A549 (cell line): ENCODE results near the gene GOLGA7B. TPM values are rescaled to one million over a fixed set of nuclear protein-coding genes. Genes with fewer than 3 reads are reported as not detected.

Experiments used
- ATAC-seq, 2 experiments: fragments of 200-7000 bp in 1 of 2; fragments of >200 bp in 1 of 2; cut with Nextera tagmentation in 1 of 2; cut with Tn5 transposase in 1 of 2; 3 replicates each; pipeline versions ENCODE4 v1.8.0 to v1.9.1; 2018 to 2020; ENCODE audit warnings: mild to moderate bottlenecking in 1 of 2, moderate library complexity in 1 of 2
- CTCF ChIA-PET: fragments of 300-600 bp; sonication (Branson Sonifier 250); formaldehyde crosslinking; extraction: SDS; loops from one replicate; lab custom pipeline; 2021; ENCODE audit warnings: antibody characterized with exemption, inconsistent platforms; lab: Yijun Ruan, JAX
- POLR2A ChIA-PET: fragments of 350-600 bp; formaldehyde crosslinking; extraction: SDS; loops from one replicate; lab custom pipeline; 2021; ENCODE audit warnings: antibody characterized with exemption, inconsistent platforms; lab: Yijun Ruan, JAX
- DNase-seq, 2 experiments: peaks; one replicate each; pipeline versions ENCODE4 v3.0.0 to v3.0.0-alpha.2; 2011 to 2016; ENCODE audit warnings: low read depth in 1 of 2, low spot score in 1 of 2
- FAIRE-seq: peaks from 2 replicates; lab custom pipeline; 2011; peaks lifted over from hg19 to GRCh38; lab: Jason Lieb, UNC
- H3K27ac ChIP-seq, 2 experiments: fragments of >200 bp; sonication (Bioruptor Twin); formaldehyde crosslinking; 3 replicates each; pipeline ENCODE4 v1.5.1; 2016 to 2017
- H3K4me1 ChIP-seq: fragments of >200 bp; sonication (Bioruptor Twin); formaldehyde crosslinking; 3 replicates; pipeline ENCODE4 v1.6.1; 2016
- H3K4me2 ChIP-seq: fragments of >200 bp; sonication (Bioruptor Twin); formaldehyde crosslinking; 3 replicates; pipeline ENCODE4 v1.6.1; 2016
- H3K4me3 ChIP-seq: fragments of >200 bp; sonication (Bioruptor Twin); formaldehyde crosslinking; 3 replicates; pipeline ENCODE4 v1.5.1; 2016
- H3K9me3 ChIP-seq: fragments of >200 bp; sonication (Bioruptor Twin); formaldehyde crosslinking; 3 replicates; pipeline ENCODE4 v1.6.1; 2016
- BHLHE40 ChIP-seq: IDR thresholded peaks from 2 replicates; pipeline ENCODE4 v1.6.1; 2012; ENCODE audit warnings: low read depth, low read length, inconsistent platforms
- CEBPB ChIP-seq, 2 experiments: fragments of >200 bp in 1 of 2; sonication (Bioruptor Twin) in 1 of 2; formaldehyde crosslinking in 1 of 2; IDR thresholded peaks; 2 replicates each; pipeline ENCODE4 v1.6.1; 2012 to 2016
- FOSB ChIP-seq: fragments of 250-450 bp; sonication (Bioruptor Pico); IDR thresholded peaks from 2 replicates; pipeline ENCODE4 v1.5.0; 2020; ENCODE audit warnings: mild to moderate bottlenecking, moderate library complexity
- FOSL2 ChIP-seq, 2 experiments: fragments of 450-650 bp in 1 of 2; fragments of >200 bp in 1 of 2; sonication (Bioruptor Twin) in 1 of 2; formaldehyde crosslinking; IDR thresholded peaks; 2 replicates each; pipeline versions ENCODE4 v1.5.0 to v1.6.1; 2016 to 2020; ENCODE audit warnings: mild to moderate bottlenecking in 1 of 2, moderate library complexity in 1 of 2
- GATA3 ChIP-seq: IDR thresholded peaks from 2 replicates; pipeline ENCODE4 v1.6.1; 2012; ENCODE audit warnings: borderline replicate concordance
- HDAC2 ChIP-seq: fragments of 200-600 bp; sonication (generic); IDR thresholded peaks from 2 replicates; pipeline ENCODE4 v1.6.1; 2016
- HEYL ChIP-seq: fragments of 250-450 bp; sonication (Bioruptor Pico); IDR thresholded peaks from 2 replicates; pipeline ENCODE4 v1.8.0; 2021; ENCODE audit warnings: mild to moderate bottlenecking, moderate library complexity
- HOXB13 ChIP-seq: fragments of 250-450 bp; sonication (Bioruptor Pico); IDR thresholded peaks from 2 replicates; pipeline ENCODE4 v1.5.0; 2020; ENCODE audit warnings: low read depth, mild to moderate bottlenecking, moderate library complexity
- JUN ChIP-seq, 2 experiments: fragments of >200 bp; sonication (Bioruptor Twin); formaldehyde crosslinking; IDR thresholded peaks; 2 replicates in 1 of 2; 3 replicates in 1 of 2; pipeline ENCODE4 v1.6.1; 2016 to 2017
- KDM1A ChIP-seq: fragments of 200-600 bp; sonication (generic); IDR thresholded peaks from 2 replicates; pipeline ENCODE4 v1.6.1; 2016; ENCODE audit warnings: low read depth, mild to moderate bottlenecking
- MAFK ChIP-seq: fragments of 450-650 bp; IDR thresholded peaks from 2 replicates; pipeline ENCODE4 v1.6.1; 2014; ENCODE audit not compliant: partially characterized antibody
- NPAS2 ChIP-seq: fragments of 250-450 bp; sonication (Bioruptor Pico); IDR thresholded peaks from 2 replicates; pipeline ENCODE4 v1.8.0; 2022; ENCODE audit warnings: mild to moderate bottlenecking, moderate library complexity, borderline replicate concordance
- POLR2A ChIP-seq: IDR thresholded peaks from 2 replicates; pipeline ENCODE4 v1.6.1; 2012; ENCODE audit warnings: mild to moderate bottlenecking, low read length
- RAD21 ChIP-seq, 2 experiments: fragments of >200 bp in 1 of 2; sonication (Bioruptor Twin) in 1 of 2; formaldehyde crosslinking in 1 of 2; IDR thresholded peaks in 1 of 2; conservative IDR thresholded peaks in 1 of 2; 2 replicates in 1 of 2; 3 replicates in 1 of 2; pipeline ENCODE4 v1.6.1; 2012 to 2018; ENCODE audit warnings: inconsistent platforms in 1 of 2
- RCOR1 ChIP-seq: fragments of 150-350 bp; IDR thresholded peaks from 2 replicates; pipeline ENCODE4 v1.6.1; 2014; ENCODE audit warnings: antibody characterized with exemption, low read length, low read depth
- RFX5 ChIP-seq: fragments of 450-650 bp; IDR thresholded peaks from 2 replicates; pipeline ENCODE4 v1.7.1; 2014; ENCODE audit warnings: antibody characterized with exemption, mild to moderate bottlenecking, moderate library complexity
- RNF2 ChIP-seq: fragments of 200-600 bp; sonication (generic); IDR thresholded peaks from 2 replicates; pipeline ENCODE4 v1.6.1; 2016; ENCODE audit warnings: low read depth, mild to moderate bottlenecking, antibody characterized with exemption, moderate library complexity, borderline replicate concordance
- SMC3 ChIP-seq: fragments of >200 bp; sonication (Bioruptor Twin); formaldehyde crosslinking; IDR thresholded peaks from 3 replicates; pipeline ENCODE4 v1.6.1; 2018; ENCODE audit warnings: inconsistent platforms
- ZSCAN20 ChIP-seq: fragments of 250-450 bp; sonication (Bioruptor Pico); IDR thresholded peaks from 2 replicates; pipeline ENCODE4 v1.8.0; 2022; ENCODE audit warnings: mild to moderate bottlenecking, moderate library complexity
- WGBS: methylation state at CpG from one replicate; pipeline ENCODE4 v1.1.6; 2017; ENCODE audit errors: missing lambda C conversion rate; 5-methylcytosine and 5-hydroxymethylcytosine counted together
- polyA plus RNA-seq, 4 experiments: library from polyadenylated mRNA; depleted of rRNA in 3 of 4; stranded (reverse); fragments of >200 nt; fragmentation: RNase III in 1 of 4; extraction: RNeasy Plus Mini Kit Qiagen cat#74134 plus additional on column Dnase treatment in 1 of 4; gene quantifications; 2 replicates in 3 of 4; 3 replicates in 1 of 4; pipeline ENCODE4 v1.2.3, GENCODE V29; 2011 to 2017
- TF ChIP-seq, protein P1 (sequence below): IDR thresholded peaks from 2 replicates; pipeline ENCODE4 v1.6.1; 2012
- TF ChIP-seq, protein P2 (sequence below): fragments of 150-350 bp; IDR thresholded peaks from 2 replicates; pipeline ENCODE4 v1.6.1; 2014; ENCODE audit warnings: low read depth, mild to moderate bottlenecking, low read length
- TF ChIP-seq, protein P3 (sequence below): fragments of 200-600 bp; sonication (generic); IDR thresholded peaks from 2 replicates; pipeline ENCODE4 v1.6.1; 2016; ENCODE audit warnings: antibody characterized with exemption, mild to moderate bottlenecking, moderate library complexity
- TF ChIP-seq, protein P4 (sequence below): fragments of >200 bp; sonication (Bioruptor Twin); formaldehyde crosslinking; IDR thresholded peaks from 3 replicates; pipeline ENCODE4 v1.6.1; 2016

Gene GOLGA7B
- polyA plus RNA-seq, 2 of the 4 experiments (the other 2 are of a cell fraction), result 0.62 to 1.5 TPM

DNA sequence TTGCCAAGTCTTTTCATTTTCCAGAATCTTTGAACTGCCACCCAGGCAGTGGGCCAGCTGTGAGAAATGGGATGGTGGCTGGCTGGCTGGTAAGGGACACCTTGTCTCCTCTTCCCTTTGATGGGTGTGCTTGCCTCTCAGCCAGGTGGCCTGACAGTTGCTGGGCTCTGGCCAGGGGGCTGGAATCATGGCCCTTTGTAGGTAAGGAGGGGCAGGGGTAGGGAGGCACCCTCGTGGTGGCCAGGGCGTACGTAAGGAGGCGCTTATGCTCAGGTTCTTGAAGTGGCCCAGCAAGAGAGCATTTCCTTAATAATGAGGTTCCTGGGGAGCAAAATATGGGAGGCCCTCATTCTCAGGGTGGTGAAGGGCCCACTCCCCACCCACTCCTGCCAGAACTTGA, 33.0 kb upstream of the GOLGA7B start:
- no peak overlapping the region for H3K4me2 ChIP-seq
- POLR2A ChIA-PET, result no interaction called here
- TF ChIP-seq CEBPB (IDR thresholded peaks at IDR 0.05) (no peak), FOSL2 (IDR thresholded peaks at IDR 0.05) (no peak), FOSL2 (CRISPR knock-in tag; IDR thresholded peaks at IDR 0.05) (no peak), POLR2A (no peak), HEYL (no peak), HDAC2 (no peak), HOXB13 (CRISPR knock-in tag) (no peak), SMC3 (no peak), RNF2 (no peak), JUN (IDR thresholded peaks at IDR 0.05) (no peak)
- TF ChIP-seq, protein P1, sequence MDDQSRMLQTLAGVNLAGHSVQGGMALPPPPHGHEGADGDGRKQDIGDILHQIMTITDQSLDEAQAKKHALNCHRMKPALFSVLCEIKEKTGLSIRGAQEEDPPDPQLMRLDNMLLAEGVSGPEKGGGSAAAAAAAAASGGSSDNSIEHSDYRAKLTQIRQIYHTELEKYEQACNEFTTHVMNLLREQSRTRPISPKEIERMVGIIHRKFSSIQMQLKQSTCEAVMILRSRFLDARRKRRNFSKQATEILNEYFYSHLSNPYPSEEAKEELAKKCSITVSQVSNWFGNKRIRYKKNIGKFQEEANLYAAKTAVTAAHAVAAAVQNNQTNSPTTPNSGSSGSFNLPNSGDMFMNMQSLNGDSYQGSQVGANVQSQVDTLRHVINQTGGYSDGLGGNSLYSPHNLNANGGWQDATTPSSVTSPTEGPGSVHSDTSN, result no peak
- TF ChIP-seq, protein P2, sequence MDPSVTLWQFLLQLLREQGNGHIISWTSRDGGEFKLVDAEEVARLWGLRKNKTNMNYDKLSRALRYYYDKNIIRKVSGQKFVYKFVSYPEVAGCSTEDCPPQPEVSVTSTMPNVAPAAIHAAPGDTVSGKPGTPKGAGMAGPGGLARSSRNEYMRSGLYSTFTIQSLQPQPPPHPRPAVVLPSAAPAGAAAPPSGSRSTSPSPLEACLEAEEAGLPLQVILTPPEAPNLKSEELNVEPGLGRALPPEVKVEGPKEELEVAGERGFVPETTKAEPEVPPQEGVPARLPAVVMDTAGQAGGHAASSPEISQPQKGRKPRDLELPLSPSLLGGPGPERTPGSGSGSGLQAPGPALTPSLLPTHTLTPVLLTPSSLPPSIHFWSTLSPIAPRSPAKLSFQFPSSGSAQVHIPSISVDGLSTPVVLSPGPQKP, result no peak
- TF ChIP-seq, all 56 proteins: peak for 0
- no peak overlapping the region for H3K4me3 ChIP-seq
- WGBS, result 80% methylated on average over 4 of the region's 4 CpGs
- H3K4me1 ChIP-seq, result peaks cover 28% of the 10 kb centered on the region
- CTCF ChIA-PET, result interaction anchor here (0.6 to 2.8 kb wide), 4 partner anchors 12 to 133 kb away, joined by 3 to 8 read pairs (median 5); no protein-coding TSS in a partner anchor
- FAIRE-seq (no peak), ATAC-seq (no peak), DNase-seq (no peak)
- peak overlapping the region in 1 of 2 experiments; percentile 5; a peak in 1 of 6 replicates for H3K27ac ChIP-seq
- no peaks in the 10 kb centered on the region for H3K9me3 ChIP-seq

DNA sequence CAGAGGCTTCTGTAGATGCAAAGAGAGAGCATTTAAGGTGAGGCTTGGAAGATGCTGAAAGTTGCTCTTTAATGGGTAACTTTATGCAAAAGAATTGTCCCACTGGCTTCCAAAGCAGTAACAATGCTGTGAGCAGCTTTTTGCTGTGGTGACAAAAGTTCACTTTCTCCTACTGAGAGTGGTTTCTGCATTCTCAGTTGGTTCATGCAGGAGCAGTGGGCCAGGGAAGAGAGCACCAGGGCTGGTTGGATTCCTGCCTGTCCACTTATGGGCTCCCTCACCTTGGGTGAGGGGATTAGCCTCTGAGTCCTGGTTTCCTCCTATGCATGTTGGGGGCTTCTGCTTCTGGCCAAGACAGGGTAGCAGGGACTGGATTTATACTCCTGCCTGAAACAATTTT, 31.1 kb upstream of the GOLGA7B start:
- FAIRE-seq, result no peak
- ATAC-seq, result no peak
- Histone ChIP-seq H3K4me2 (no peak overlapping the region), H3K4me3 (no peak overlapping the region), H3K4me1 (peaks cover 21% of the 10 kb centered on the region), H3K9me3 (no peaks in the 10 kb centered on the region), H3K27ac (0 out of 6 replicates have a peak overlapping the region, but pooled peaks of 1 of the 2 experiments have one; percentile 8)
- ChIA-PET CTCF (interaction anchor here (1.0 to 2.8 kb wide), 3 partner anchors 10 to 51 kb away, joined by 3 to 8 read pairs (median 3); no protein-coding TSS in a partner anchor), POLR2A (no interaction called here)
- TF ChIP-seq CEBPB (IDR thresholded peaks at IDR 0.05), result no peak
- no peak for TF ChIP-seq RAD21 (conservative IDR thresholded peaks at IDR 0.05 in 1 of 2, IDR thresholded peaks at IDR 0.05 in 1 of 2)
- no peak for TF ChIP-seq ZSCAN20
- TF ChIP-seq, protein P3, sequence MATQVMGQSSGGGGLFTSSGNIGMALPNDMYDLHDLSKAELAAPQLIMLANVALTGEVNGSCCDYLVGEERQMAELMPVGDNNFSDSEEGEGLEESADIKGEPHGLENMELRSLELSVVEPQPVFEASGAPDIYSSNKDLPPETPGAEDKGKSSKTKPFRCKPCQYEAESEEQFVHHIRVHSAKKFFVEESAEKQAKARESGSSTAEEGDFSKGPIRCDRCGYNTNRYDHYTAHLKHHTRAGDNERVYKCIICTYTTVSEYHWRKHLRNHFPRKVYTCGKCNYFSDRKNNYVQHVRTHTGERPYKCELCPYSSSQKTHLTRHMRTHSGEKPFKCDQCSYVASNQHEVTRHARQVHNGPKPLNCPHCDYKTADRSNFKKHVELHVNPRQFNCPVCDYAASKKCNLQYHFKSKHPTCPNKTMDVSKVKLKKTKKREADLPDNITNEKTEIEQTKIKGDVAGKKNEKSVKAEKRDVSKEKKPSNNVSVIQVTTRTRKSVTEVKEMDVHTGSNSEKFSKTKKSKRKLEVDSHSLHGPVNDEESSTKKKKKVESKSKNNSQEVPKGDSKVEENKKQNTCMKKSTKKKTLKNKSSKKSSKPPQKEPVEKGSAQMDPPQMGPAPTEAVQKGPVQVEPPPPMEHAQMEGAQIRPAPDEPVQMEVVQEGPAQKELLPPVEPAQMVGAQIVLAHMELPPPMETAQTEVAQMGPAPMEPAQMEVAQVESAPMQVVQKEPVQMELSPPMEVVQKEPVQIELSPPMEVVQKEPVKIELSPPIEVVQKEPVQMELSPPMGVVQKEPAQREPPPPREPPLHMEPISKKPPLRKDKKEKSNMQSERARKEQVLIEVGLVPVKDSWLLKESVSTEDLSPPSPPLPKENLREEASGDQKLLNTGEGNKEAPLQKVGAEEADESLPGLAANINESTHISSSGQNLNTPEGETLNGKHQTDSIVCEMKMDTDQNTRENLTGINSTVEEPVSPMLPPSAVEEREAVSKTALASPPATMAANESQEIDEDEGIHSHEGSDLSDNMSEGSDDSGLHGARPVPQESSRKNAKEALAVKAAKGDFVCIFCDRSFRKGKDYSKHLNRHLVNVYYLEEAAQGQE, result no peak
- no peak for TF ChIP-seq FOSB (CRISPR knock-in tag)
- TF ChIP-seq NPAS2 (CRISPR knock-in tag), result no peak
- TF ChIP-seq BHLHE40, result no peak
- no peak for TF ChIP-seq RCOR1
- TF ChIP-seq, protein P4, sequence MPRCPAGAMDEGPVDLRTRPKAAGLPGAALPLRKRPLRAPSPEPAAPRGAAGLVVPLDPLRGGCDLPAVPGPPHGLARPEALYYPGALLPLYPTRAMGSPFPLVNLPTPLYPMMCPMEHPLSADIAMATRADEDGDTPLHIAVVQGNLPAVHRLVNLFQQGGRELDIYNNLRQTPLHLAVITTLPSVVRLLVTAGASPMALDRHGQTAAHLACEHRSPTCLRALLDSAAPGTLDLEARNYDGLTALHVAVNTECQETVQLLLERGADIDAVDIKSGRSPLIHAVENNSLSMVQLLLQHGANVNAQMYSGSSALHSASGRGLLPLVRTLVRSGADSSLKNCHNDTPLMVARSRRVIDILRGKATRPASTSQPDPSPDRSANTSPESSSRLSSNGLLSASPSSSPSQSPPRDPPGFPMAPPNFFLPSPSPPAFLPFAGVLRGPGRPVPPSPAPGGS, result no peak
- no peak for TF ChIP-seq KDM1A
- no peak for TF ChIP-seq MAFK
- TF ChIP-seq RFX5, result no peak
- no peak for TF ChIP-seq GATA3
- DNase-seq, result no peak
